NCI-H446 treated with DMSO at 0.1 percent for 48 hours (cell line): ENCODE results near the gene THEM4.

ENCODE experiments used
- DNase-seq: peaks from one replicate; lab custom pipeline; 2025; lab: John Stamatoyannopoulos, UW

THEM4 gene

GRCh38 chr1:151909167-151910149 is at the start of gene THEM4:
TSS of gene THEM4 (minus strand) at chr1:151909511. CDS start at chr1:151909458, 53 bp downstream.
- peak; percentile 63 for DNase-seq

- no peak for DNase-seq
Measured at GRCh38 chr1:151958959-151959358, 49.6 kb upstream of the THEM4 start.

GRCh38 chr1:151956957-151957497 is 47.7 kb upstream of the THEM4 start:
- DNase-seq = no peak

GRCh38 chr1:151953409-151954094 is 44.2 kb upstream of the THEM4 start:
- DNase-seq = no peak

- DNase-seq = no peak
Measured at GRCh38 chr1:151952811-151953210, 43.5 kb upstream of the THEM4 start.

- no peak for DNase-seq
Measured at GRCh38 chr1:151949371-151950193, 40.3 kb upstream of the THEM4 start.

GRCh38 chr1:151948506-151948905 is 39.2 kb upstream of the THEM4 start:
- DNase-seq = no peak

- no peak for DNase-seq
Measured at GRCh38 chr1:151947140-151947539, 37.8 kb upstream of the THEM4 start.

- peak; percentile 69 for DNase-seq
Measured at GRCh38 chr1:151945725-151946722, 36.7 kb upstream of the THEM4 start.

GRCh38 chr1:151944857-151945575 is 35.7 kb upstream of the THEM4 start:
- no peak for DNase-seq

- DNase-seq = no peak
Measured at GRCh38 chr1:151944126-151944856, 35.0 kb upstream of the THEM4 start.

GRCh38 chr1:151943591-151943990 is 34.3 kb upstream of the THEM4 start:
- no peak for DNase-seq

GRCh38 chr1:151942882-151943281 is 33.6 kb upstream of the THEM4 start:
- DNase-seq = no peak

GRCh38 chr1:151940541-151940940 is 31.2 kb upstream of the THEM4 start:
- DNase-seq = no peak

GRCh38 chr1:151939779-151940178 is 30.5 kb upstream of the THEM4 start:
- DNase-seq = no peak

- DNase-seq = no peak
Measured at GRCh38 chr1:151939141-151939540, 29.8 kb upstream of the THEM4 start.

GRCh38 chr1:151936653-151937052 is 27.3 kb upstream of the THEM4 start:
- DNase-seq = no peak

GRCh38 chr1:151935894-151936602 is 26.7 kb upstream of the THEM4 start:
- no peak for DNase-seq

GRCh38 chr1:151935154-151935553 is 25.8 kb upstream of the THEM4 start:
- DNase-seq = no peak
